Measurements from ENCODE around the gene CYP2W1. TPM values are rescaled to one million over a fixed set of nuclear protein-coding genes. Genes with fewer than 3 reads are reported as not detected.

CYP2W1 gene
- total RNA-seq, 1 experiment from 2014 or later = not detected

DNA sequence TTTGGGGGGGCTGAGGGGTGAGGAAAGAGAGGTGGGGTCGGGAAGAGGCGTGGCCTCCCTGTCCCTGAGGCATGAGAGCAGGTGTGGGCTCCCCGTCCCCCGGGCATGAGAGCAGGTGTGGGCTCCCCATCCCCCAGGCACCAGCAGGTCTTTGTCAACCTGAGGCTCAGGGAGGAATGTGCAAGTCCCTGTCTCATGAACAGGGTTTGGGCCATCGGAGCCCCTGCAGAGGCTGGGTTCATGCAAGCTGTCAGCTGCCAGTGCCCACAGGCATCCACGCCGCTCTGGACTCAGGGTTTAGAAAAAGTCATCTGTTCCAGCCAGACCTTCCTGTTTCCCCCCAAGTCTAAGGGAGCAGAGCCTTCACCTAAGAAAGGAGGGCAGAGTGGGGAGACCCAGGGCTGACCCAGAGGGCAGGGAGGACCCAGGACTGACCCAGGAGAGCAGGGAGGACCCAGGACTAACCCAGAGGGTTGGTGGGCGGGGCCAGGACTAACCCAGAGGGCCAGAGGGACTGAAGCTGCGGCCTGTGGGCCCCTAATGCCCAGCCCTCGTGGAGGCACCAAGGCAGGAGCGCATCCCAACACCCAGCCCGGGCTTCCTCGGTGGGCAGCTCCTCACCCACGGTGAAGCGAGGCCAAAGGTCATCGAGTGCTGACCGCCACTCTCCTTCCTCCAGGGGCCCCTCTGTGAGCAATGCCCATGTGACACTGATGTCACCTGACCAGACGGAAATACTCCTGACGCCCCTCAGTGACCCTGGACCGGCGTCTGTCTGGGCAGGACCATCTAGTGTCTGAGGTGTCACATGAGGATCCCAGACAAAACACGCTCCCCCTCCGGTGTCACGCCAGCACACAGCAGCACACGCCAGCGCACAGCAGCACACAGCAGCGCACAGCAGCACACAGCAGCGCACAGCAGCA is 32.5 kb downstream of the CYP2W1 start:
- ATAC-seq (no peak), DNase-seq (ENCODE audit: low read depth, low spot score) (no peak)
- Histone ChIP-seq H2AFZ (ENCODE audit: low read depth, low read length, poor library complexity, severe bottlenecking) (no peak overlapping the region), H3K27me3 (ENCODE audit: insufficient read depth, low read length) (no peaks in the 10 kb centered on the region), H3K36me3 (ENCODE audit: control insufficient read depth in 1 of 2, insufficient read depth in 2 of 2, low read length in 2 of 2) (no peaks in the 10 kb centered on the region), H3K9ac (ENCODE audit: low read length) (no peak overlapping the region), H3K4me1 (ENCODE audit: control insufficient read depth in 1 of 2, insufficient read depth in 2 of 2, low read length in 2 of 2) (no peaks in the 10 kb centered on the region), H4K20me1 (ENCODE audit: insufficient read depth) (no peaks in the 10 kb centered on the region), H3K9me2 (ENCODE audit: insufficient read depth) (no peaks in the 10 kb centered on the region), H3K79me2 (ENCODE audit: insufficient read depth, low read length) (0 out of 2 replicates have a peak, but pooled peaks cover 5% of the 10 kb centered on the region), H3K4me2 (ENCODE audit: low read length) (no peak overlapping the region), H3K27ac (ENCODE audit: low read depth, low read length) (no peak overlapping the region), H3K9me3 (ENCODE audit: control insufficient read depth in 1 of 2, insufficient read depth in 1 of 2, low read depth in 1 of 2, low read length in 2 of 2) (no peaks in the 10 kb centered on the region), H3K4me3 (replicated peaks in 1 of 2; ENCODE audit: low read depth in 1 of 2, low read length in 2 of 2) (no peak overlapping the region)
- no TSS peak for BruUV-seq (replicated peaks)
- ChIA-PET RAD21 (ENCODE audit: low non-redundant PET in 1 of 2, low total read pairs in 2 of 2, uncharacterized antibody in 2 of 2, unreplicated experiment in 2 of 2) (no interaction called here), POLR2A (no interaction called here), CTCF (no interaction called here)
- TF ChIP-seq MAX (IDR thresholded peaks at IDR 0.05) = no peak
- TF ChIP-seq, protein P1, sequence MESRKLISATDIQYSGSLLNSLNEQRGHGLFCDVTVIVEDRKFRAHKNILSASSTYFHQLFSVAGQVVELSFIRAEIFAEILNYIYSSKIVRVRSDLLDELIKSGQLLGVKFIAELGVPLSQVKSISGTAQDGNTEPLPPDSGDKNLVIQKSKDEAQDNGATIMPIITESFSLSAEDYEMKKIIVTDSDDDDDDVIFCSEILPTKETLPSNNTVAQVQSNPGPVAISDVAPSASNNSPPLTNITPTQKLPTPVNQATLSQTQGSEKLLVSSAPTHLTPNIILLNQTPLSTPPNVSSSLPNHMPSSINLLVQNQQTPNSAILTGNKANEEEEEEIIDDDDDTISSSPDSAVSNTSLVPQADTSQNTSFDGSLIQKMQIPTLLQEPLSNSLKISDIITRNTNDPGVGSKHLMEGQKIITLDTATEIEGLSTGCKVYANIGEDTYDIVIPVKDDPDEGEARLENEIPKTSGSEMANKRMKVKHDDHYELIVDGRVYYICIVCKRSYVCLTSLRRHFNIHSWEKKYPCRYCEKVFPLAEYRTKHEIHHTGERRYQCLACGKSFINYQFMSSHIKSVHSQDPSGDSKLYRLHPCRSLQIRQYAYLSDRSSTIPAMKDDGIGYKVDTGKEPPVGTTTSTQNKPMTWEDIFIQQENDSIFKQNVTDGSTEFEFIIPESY (IDR thresholded peaks at IDR 0.05; ENCODE audit: extremely low read depth, insufficient replicate concordance, low read length) = no peak
- no peak for TF ChIP-seq TCF7L2 (IDR thresholded peaks at IDR 0.05; ENCODE audit: borderline replicate concordance, extremely low read depth, insufficient read depth, insufficient read length)
- no peak for TF ChIP-seq ZFX (IDR thresholded peaks at IDR 0.05)
- no peak for TF ChIP-seq REST (IDR thresholded peaks at IDR 0.05; ENCODE audit: low read depth)
- TF ChIP-seq ATF3 (IDR thresholded peaks at IDR 0.05) = no peak
- TF ChIP-seq, protein P2, sequence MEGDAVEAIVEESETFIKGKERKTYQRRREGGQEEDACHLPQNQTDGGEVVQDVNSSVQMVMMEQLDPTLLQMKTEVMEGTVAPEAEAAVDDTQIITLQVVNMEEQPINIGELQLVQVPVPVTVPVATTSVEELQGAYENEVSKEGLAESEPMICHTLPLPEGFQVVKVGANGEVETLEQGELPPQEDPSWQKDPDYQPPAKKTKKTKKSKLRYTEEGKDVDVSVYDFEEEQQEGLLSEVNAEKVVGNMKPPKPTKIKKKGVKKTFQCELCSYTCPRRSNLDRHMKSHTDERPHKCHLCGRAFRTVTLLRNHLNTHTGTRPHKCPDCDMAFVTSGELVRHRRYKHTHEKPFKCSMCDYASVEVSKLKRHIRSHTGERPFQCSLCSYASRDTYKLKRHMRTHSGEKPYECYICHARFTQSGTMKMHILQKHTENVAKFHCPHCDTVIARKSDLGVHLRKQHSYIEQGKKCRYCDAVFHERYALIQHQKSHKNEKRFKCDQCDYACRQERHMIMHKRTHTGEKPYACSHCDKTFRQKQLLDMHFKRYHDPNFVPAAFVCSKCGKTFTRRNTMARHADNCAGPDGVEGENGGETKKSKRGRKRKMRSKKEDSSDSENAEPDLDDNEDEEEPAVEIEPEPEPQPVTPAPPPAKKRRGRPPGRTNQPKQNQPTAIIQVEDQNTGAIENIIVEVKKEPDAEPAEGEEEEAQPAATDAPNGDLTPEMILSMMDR (IDR thresholded peaks at IDR 0.05 in 2 of 3, conservative IDR thresholded peaks at IDR 0.05 in 1 of 3; ENCODE audit: borderline replicate concordance in 1 of 3, insufficient read depth in 1 of 3, low read depth in 2 of 3, low read length in 2 of 3) = no peak
- TF ChIP-seq CBX3 (IDR thresholded peaks at IDR 0.05; ENCODE audit: low read depth) = no peak
- TF ChIP-seq ELF1 (IDR thresholded peaks at IDR 0.05; ENCODE audit: borderline replicate concordance, low read depth) = no peak
- no peak for TF ChIP-seq SRF (IDR thresholded peaks at IDR 0.05; ENCODE audit: low read depth)
- TF ChIP-seq SP1 (IDR thresholded peaks at IDR 0.05; ENCODE audit: low read depth) = no peak
- no peak for TF ChIP-seq CEBPB (IDR thresholded peaks at IDR 0.05; ENCODE audit: low read depth)
- TF ChIP-seq RAD21 (IDR thresholded peaks at IDR 0.05; ENCODE audit: low read depth) = no peak
- TF ChIP-seq EZH2 (IDR thresholded peaks at IDR 0.05) = no peak
- no peak for TF ChIP-seq POLR2A (IDR thresholded peaks at IDR 0.05; ENCODE audit: borderline replicate concordance, extremely low read depth, insufficient read depth, insufficient read length)
- TF ChIP-seq EZH2phosphoT487 (IDR thresholded peaks at IDR 0.05; ENCODE audit: borderline replicate concordance) = no peak
- intact Hi-C loops (cut with micrococcal nuclease) = no loop called here
